HG03159 (cell line): ENCODE data around the gene FMNL2.

Experiments
- ATAC-seq: cut with Tn5 transposase; IDR thresholded peaks from one replicate; pipeline ENCODE4 v1.9.1; 2021; ENCODE audit warnings: mild to moderate bottlenecking, moderate library complexity; ENCODE audit not compliant: unreplicated experiment

FMNL2 gene

GRCh38 chr2:152602750-152603149 is 267.8 kb downstream of the FMNL2 start:
- no peak for ATAC-seq

DNA sequence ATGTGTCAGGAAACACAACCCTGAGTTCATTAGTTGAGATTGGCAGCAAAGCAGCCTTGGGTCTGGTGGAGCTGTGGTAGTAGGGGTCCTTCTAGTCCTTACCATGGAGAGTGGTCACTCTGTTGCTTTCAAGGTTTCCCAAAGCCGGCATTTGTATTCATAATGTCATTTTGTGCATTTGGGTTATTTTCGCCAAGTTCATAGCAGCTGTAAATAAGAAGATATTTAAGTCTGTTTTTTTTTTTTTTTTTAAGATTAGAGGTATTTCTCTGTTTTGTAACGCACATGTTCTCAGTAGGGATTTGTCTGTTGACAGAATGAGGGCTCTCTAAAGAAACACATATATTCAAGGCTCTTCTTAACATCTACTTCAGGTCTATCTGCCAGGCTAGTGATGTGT is 268.2 kb downstream of the FMNL2 start:
- no peak for ATAC-seq

- ATAC-seq, result no peak
These were observed 271.1 kb downstream of the FMNL2 start for GRCh38 chr2:152606081-152606480.

DNA sequence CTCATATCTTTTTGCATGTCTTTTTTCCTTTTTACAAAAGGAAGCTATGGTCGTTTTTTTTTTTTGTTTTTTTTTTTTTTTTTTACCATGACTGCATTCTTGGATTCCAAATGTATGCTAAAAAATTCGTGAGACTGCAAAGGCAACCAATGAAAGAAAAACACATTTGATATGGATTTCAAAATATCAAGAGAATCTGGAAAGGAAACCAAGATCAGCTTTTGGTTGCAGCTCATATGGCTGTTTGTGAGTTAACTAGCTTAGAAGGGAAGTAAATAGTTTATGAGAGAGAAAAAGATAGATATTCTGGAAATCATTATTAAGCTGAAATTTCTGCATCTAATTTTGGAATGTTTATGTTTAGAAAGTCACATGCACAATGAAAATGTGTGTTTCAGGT is 272.0 kb downstream of the FMNL2 start:
- no peak for ATAC-seq

DNA sequence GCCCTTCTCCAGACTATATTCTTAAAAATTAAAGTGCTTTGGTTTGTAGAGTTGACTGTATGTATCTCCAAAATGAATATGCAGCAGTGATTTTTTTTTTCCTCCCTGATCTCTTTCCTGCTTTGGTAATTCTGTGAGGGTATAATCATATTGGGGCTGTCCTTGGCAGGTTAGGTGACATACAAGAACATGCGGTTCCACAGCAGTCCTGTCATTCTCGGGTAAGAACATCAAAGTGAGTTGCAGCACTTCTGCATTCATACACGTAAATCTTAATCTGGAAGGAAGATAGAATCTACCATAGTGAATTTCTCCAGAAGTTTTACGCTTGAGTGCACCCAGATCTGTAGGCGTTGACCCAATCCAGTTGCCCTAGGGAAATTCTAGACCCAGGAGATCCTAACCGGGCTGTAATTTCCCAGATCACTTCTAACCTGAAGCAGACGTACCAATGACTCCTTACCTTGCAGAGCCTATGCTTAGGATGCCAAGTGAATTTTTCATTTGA is 272.9 kb downstream of the FMNL2 start:
- ATAC-seq, result no peak

- ATAC-seq, result no peak
These were observed 274.2 kb downstream of the FMNL2 start for GRCh38 chr2:152609154-152609553.

DNA sequence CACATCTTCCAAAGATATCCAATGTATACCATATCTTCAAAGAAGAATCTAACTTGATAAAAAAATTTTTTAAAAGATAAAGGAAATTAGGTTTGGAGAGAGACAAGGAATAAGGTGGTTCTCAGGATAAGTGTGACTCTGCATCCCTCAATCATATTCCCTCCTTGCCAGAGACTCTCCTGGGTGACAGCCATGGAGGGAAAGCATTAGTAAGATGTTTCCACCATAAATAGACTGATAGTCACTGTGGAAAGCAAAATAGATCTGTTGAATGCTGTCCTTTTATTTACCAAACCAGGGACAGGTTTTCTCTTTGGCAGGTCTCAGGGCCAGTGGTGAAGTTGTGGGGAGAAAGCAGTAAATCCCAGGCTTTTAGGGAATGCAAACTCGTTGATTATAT is 274.7 kb downstream of the FMNL2 start:
- no peak for ATAC-seq

- ATAC-seq, result peak; percentile 90
These were observed 276.7 kb downstream of the FMNL2 start for GRCh38 chr2:152611458-152612231.

DNA sequence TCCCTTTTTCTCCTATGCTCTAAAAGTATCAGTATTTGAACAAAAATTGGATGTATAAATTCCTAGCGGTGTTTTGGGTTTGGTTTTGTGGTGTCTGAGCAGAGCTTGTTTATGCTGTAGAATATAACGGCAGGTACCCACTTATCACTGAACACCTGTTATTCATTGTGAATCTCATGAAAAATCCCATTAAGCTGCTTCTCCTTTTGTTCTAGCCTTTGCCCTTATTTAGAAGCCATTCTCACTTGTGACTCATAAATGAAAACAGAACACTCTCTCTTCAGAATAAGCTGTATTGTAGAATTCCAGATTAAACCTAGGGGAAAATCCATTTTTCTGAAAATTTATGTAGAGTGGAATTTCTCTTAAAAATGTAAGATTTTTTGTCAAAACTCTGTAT is 278.3 kb downstream of the FMNL2 start:
- no peak for ATAC-seq

DNA sequence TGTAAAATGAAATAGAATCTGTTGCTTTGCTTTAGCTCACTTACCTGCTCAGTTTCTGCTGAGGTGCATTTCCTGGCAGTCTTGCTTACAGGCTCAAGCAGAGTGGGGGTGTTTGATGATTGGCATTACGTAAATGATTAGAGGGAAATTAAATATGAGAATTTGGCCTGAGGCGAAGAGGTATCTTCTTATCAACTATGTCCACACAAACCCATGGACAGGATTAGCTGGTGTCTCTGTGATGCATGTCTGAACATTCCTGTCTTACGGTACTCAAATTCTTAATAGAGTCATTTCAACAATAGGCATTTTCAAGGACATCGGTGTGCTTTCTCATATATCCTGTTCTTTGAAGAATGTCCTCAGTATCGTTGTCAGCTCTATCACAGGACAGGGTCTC is 280.2 kb downstream of the FMNL2 start:
- no peak for ATAC-seq

DNA sequence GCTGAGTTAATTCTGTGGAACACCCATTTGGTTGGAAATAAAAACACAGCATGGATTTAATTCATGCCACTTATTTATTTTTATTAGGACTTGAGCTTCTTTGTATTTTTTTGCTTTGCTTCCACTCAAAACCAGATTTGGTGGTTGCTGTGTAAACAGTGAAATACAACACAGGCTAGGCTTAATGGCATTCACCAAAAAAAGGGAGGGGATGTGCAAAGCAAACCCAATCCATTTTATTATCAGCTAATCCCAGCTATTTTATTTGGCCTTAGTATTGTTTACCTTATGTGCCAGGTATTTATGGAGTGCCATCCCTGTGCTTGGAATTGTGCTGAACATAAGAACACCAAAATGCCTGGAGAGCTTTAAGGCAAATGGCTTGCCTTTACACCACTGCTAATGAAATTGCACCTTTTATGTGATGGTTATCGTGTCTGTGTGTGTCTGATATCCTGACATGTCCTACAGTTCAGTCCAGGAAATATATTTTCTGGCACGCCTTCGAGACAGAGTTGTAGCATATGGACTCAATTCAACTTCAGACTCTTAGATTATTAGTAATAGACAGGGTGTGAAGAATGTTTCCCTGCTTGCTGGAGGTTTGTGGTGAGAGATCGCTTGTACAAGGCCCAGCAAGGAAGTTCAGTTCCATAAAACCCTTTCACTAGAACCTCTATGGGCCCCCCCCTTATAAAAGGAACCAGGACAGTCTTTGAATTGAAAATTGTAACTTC is 282.6 kb downstream of the FMNL2 start:
- no peak for ATAC-seq

GRCh38 chr2:152618193-152618564 is 283.2 kb downstream of the FMNL2 start:
- ATAC-seq, result no peak

DNA sequence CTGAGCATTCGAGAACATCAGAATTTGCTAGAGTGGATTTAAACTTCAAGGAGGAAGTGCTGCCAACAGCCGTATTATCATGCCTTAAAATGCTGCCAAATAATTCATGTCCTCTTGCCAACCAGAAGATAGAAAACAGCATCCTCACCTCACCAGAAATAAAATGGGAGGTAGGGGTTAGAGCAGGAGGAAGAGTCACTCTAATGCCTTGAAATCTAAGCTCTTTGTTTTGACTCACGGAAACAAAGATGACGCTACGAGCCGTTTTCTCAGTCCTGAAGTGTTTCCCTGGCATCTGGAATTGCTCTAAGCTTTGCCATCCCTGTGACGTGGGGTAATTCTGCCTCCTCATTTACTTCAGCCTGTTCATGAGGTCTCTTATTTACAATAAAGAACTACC is 285.2 kb downstream of the FMNL2 start:
- ATAC-seq, result no peak

- no peak for ATAC-seq
These were observed 286.0 kb downstream of the FMNL2 start for GRCh38 chr2:152620985-152621384.

- ATAC-seq, result no peak
These were observed 287.2 kb downstream of the FMNL2 start for GRCh38 chr2:152622219-152622618.

GRCh38 chr2:152623076-152623740 is 288.2 kb downstream of the FMNL2 start:
- ATAC-seq, result no peak

- no peak for ATAC-seq
These were observed 288.8 kb downstream of the FMNL2 start for GRCh38 chr2:152623775-152624174.

DNA sequence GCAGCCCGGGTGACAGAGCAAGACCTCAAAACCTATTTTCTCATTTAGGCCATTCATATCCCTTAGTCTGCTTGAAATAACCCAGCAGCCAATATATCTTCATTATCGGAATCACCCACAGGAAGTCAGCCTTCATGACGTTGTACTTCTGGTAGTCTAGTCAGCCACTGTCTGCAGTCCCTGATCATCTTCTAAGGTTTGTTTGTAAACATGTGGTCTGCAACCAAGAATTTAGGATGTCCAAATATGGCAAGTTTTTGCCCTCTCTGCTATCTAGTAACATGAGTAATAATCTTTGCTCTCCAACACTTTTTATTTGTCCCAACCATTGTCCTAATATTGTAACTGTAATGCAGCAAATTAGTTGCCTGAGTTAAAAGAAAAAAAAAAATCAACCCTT is 289.8 kb downstream of the FMNL2 start:
- ATAC-seq, result no peak

GRCh38 chr2:152626911-152627339 is 292.0 kb downstream of the FMNL2 start:
- ATAC-seq, result no peak

DNA sequence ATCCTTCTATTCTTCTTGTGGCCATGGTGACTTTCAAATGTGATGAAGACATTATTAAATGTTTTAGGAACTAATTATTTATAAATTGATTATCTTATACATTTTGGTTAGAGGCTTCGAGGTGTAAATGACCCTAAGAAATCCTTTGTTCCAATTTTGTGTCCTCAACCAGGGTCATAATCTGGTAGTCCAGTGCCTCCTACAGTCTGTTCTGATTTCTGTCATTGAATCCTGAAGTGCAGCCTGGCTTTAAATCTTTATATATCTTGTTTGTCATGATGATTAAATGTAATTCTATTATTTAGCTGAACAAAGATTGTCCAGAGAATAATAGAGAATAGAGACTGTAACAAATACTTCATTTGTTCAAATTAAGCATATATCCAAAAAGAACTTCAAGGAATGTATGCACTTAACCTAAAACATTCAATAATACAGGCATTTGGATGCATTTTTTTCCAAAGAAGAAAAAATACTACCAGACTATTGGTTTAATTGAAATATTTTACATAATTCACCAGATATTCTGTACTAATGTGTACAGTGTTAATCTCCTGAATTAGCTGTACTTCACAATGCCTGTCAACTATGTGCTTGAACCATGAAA is 292.5 kb downstream of the FMNL2 start:
- no peak for ATAC-seq

DNA sequence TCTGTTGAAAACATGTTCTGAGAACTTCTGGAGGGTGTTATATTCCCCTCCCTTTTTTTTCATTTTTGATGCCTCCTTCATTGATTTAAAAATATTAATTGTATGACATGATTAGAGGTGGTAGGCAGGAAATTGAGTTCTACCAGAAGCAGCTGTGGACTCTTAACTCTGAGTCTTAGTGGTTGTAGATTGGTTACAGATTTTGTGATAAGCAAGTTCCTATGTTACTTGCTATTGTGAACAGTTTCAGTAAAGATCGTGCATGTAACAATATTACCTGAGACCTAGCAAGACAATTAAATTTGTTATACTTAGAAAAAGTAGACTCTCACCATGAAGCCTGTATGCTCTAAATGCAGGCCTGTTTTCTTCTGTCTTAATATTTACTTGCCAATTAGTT is 294.2 kb downstream of the FMNL2 start:
- ATAC-seq, result no peak
